GM19455 (cell line): ENCODE measurements around the gene VDR.

Experiments used
- ATAC-seq: cut with Tn5 transposase; IDR thresholded peaks from one replicate; pipeline ENCODE4 v1.9.1; 2021; ENCODE audit not compliant: unreplicated experiment

Gene VDR

GRCh38 chr12:47931187-47931586 is 26.4 kb upstream of the VDR start:
- ATAC-seq = no peak

DNA sequence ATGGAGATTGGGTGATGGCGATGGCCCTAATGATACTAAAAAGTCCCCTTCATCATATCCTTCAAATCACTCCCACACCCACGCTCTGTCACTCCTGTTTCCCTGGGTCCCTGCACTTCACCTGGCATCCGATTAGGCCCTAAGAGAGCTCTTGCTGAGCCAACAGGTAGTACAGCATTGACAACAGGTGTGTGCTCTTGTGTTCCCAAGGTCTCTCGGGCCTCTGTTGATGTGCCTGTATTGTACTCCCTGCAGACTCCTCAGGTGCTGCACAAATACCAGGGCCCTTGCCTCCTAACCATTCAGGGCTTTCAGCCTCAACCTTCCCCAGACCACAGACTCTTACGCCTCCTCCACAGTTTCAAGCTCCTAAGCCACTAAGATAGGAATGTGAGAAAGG is 25.8 kb upstream of the VDR start:
- ATAC-seq = no peak

DNA sequence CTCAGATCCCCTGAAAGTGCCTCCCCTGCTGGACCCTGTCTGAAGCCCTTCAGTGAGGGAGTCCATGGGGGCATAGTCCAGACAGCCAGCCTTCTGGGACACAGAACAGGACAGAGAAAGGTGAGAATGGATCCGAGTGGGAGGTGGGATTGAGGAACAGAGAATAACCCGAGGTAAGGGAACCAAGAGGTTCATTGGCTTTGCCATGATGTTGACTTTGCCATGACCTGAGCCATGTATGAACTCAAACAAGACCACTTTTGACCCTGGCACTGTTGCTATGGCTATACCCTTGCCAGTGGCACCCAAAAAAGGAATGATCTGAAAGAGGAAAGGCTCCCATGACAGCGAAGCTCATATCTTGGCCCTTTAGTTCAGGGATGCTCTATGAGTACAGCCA is 22.6 kb upstream of the VDR start:
- no peak for ATAC-seq

DNA sequence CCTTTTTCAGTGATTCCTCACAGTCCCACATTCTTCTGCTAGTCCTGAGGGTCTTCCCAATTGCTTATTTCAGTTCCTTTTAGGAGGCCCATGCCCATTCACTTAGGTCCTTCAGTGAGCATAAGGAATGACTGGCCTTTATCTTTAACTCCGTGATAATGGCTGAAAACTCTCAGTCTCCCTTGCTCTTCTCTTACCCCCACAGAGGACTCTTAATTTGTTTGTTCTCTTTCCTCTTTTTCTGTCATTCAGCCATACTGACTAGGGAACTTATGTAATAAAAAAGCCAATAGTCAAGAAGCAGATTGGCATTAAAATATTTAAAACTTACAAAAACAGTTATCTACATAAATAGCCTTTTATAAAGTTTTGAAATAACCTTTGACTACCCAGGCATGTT is 17.1 kb upstream of the VDR start:
- ATAC-seq = no peak

DNA sequence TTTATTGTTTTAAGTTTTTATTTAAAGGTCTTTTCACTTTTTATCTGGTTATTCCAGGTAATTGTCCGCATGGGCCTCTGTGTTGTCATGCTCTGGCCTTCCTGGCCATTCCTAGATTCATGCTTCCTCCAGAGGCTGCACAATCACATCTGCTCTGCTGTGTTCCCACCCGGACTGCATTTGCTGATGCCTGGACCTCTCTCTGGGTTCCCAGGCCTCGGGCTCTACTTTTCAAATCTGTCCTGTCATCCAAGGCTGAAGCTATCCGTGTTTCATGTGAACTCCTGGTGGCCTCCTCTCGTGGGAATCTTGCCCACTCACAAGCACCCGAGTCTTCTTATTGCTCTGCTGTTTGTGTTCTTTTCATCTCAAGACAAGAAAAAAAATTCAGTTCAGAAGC is 16.1 kb upstream of the VDR start:
- ATAC-seq = no peak

DNA sequence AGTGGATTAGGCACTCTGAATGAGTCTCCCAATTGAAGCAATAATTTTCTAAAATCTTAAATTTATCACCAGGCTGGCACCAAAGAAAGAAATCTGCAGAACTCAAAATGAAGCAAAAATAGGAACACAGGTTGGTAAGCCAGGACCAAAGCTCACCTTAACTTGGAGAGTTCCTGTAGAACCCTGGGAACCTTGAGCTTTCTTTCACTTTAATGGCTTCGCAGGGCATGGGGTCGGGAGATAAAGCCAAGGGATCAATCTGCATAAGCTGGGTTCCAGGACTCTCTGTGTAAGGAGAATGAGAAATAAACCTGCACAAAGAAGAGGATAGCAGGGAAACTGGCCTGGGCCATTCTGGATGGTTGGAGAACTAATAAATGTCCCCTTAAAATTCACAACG is 8.3 kb upstream of the VDR start:
- no peak for ATAC-seq

DNA sequence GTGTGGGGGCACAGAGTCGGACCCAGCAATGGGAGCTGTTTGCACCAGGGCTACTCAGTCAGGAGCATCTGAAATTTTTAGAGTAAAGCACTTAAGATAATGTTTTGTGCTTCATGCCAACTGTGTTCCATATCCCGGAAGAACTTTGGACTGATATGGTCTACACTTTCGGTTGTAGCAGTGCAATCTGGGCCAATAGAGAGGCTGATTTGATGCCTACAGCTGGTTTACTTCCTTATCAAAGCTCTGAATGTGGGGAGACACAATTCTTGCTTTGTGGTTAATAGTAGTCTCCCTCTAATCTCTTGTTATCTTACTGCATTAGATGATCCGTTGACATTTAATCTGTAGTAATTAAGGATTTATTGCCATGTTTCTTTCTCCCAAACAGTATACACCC is 7.8 kb upstream of the VDR start:
- no peak for ATAC-seq

DNA sequence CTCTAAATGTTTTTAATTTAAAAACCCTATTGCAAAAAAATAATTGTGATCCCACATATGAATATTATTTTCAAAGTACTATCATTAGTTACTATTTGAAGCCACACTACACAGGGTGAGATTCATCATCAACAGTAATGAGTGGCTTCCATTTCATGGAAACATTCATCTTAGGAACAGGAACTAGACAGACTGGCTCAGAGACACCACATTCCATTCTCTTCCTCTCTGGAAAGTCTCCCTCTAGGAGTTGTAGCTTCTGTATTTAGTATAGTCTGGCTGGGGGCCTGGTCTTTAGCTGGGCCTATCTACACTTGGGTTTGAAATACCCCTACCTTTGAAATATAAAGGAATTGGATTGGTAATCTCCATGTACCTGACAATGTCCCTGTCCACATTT is 6.2 kb upstream of the VDR start:
- no peak for ATAC-seq

DNA sequence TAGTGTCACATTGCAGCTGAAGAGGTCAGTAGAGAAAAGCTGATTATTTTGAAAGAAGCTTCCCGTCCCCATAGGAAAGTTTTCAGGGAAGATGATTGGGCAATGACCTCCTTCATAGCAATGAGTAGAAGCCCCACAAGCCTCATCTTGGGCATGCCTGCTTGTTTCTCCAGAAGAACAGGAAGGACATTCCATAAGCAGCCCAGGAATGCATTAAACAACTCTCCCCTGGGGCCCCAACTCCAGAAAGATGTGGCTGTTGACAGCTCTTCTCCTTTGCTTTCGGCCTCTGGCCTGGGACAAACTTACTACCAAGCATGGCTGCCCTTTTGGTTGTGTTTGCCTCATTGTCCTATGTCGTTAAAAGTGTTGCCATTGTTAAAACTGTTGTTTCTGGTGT is 5.7 kb upstream of the VDR start:
- ATAC-seq = no peak

DNA sequence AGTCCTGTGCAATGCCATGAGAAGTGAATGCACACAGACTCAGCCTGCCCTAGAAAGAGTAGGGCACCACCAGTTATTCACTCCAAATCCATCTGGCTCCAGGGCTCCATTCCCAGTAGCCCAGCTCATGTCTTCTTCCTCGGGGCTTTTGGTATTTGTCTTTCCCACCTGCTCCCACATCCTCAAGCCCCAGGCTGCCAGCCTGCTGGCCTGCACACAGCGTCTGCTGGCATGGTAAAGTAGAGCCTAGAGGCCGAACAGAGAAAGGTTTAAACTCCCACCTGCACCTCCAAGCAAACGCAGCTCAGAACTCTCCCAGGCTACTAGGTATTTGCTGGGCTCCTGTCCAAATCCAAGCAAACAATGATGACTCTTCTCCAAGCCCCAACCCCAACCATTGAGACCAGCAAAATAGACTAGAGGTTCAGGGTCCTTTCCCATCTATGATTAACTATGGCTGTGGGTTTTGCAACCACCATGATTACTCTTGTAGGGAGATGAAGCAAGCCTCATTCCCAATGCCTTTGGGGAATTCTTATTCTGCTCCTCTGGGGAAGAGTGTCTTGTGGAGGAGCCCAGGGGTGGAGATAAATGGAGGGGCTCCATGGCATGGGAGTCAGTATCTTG is 5.2 kb upstream of the VDR start:
- ATAC-seq = no peak

- ATAC-seq = no peak
These were observed 3.9 kb upstream of the VDR start for GRCh38 chr12:47908738-47909137.

DNA sequence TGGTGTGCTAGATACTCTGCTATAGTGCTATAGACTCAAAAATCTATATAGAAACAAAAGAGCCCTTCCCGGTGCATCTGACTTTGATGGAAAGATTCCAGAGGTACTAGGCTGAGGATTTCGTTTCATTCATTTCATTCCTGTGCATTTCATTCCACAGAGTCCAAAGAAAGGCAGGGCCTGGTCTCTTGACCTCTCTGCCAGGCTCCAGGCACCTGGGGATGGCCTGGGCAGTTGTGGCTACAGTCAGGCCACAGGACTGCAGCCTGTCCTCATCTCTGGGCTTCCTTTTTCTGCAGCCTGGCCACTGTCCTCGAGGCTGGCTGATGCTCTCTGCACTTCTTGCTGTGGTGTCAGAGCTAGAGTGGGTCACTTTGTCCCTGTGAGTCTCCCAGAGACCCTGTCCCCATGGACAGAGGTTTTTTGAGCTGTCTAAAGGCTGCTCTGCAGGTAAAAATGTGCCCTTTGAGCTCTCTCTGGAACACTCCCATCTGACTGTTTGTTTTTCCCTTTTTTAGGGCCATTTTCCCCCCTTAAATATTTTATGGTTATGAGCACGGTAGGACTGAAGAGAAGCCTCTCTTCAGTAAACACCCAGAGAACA is 3.2 kb upstream of the VDR start:
- no peak for ATAC-seq

DNA sequence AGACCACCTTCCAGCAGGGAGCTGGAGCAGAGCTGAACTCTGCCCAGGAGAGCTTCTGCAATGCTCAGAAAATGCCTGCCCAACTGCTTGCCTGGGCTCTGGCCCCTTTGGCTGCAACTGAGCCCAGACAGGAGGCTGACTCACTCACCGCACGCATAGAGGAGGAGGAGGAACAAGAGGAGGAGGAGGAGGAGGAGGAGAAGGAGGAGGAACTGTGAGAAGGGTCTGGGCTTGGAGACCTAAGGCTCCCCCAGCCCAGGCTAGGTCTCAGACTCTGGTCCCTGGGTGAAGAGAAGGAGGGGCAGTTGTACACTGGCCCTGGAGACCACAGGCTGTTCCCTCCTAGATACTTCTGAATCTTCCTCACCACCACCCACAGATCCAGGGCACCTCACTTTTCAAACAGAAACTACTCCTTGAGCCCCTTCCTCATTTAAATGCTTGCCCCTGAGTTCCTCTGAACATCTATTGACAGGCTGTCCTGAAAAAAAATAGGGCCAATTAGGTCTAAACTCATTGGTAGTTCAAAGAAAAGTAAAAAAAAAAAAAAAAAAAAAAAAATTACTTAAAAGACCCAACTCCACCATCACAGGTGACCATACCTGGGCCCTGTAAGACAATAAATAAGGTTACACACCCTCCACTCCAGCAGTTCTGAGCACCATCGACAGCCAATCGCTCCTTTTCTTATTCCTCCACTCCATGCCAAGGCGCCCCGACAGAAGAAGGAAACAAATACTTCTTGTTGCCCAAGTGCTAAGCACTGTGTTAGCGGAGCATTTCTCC is 674 bp downstream of the VDR start:
- no peak for ATAC-seq

GRCh38 chr12:47903151-47903611 is 1.6 kb downstream of the VDR start:
- no peak for ATAC-seq

GRCh38 chr12:47902131-47902639 is 2.6 kb downstream of the VDR start:
- ATAC-seq = no peak

- ATAC-seq = no peak
These were observed 3.1 kb downstream of the VDR start for GRCh38 chr12:47901718-47902093.

- no peak for ATAC-seq
These were observed 3.6 kb downstream of the VDR start for GRCh38 chr12:47901063-47901717.

DNA sequence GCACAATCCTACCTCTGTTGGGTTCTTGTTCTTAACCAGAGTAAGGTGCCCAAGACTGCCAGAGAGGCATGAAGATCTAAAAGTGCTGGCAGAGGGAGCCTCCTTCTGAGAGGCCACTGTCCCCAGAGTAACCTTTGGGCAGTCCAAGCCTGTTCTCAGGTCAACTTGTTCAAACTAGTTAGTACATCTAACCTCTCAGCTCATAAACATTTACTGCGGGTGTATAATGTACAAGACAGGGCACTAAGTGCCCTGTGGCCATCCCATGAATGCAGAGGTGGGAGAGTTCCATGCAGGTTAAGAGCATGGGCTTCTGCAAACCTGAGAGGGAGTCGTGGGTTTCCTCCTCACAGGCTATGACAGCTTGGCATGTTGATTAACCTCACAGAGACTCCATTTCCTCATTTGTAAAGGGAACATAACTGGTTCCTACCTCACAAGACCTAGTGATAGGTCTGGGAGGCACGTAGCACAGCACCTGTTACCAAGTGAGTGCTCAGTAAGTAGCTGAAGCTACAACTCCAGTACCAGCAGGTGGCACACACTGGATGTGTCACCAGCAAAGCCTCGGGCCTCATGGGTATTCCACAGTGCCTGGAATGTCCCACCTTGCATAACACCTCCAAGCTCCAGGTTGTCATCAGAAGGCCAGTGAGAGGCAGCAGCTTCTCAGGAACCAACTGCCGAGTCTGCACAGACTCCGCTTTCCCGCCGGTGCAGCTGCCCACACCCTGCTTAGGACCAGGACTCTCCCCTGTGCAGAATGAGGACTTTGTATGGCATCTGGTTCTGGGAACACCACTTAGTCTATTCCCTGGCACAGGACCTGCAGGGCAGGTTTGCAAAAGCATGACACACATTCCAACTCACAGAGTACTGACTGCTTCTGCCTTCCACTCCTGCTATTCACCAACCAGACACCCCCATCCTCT is 4.4 kb downstream of the VDR start:
- ATAC-seq = no peak

- no peak for ATAC-seq
These were observed 5.3 kb downstream of the VDR start for GRCh38 chr12:47899466-47899865.

DNA sequence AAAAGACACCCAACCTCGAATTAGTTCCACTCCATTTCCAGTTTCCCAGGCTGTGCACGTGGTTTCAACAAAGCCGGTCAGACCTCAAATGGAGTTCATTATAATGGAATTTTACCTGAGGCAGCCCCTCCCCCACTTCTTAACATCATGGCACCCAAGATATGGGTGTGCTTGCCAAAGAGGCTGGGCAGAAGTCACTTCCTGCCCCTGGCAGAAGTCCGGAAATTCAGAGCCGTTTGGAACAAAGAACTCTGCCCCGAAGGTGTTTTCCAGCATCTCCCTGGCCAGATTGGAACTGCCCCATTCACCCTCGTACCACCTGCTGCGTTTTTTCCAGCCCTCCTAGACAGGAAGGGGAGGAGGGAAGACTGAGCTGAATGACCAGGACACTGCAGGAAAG is 8.2 kb downstream of the VDR start:
- ATAC-seq = no peak

DNA sequence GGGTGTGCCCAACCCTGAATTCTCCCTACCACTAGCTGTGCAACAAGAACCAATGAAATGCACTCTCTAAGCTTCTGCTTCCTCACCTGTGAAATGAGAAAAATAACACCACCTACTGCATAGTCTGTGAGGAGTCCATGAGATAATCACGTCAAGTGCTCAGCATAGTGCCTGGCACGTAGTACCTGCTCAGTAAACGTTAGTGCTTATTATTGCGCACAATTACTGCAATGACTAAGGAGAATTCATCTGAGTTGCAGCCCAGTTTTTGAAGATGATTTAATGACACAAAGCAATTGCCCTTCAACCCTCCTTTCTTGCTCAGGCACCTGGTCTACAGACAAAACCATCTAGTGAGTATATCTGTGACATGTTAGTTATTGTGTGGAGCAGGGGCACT is 8.8 kb downstream of the VDR start:
- no peak for ATAC-seq
